Astrocyte of the cerebellum (primary cell): ENCODE data around the gene RIGI.

Source experiments
- DNase-seq: peaks from one replicate; pipeline ENCODE4 v3.0.0-alpha.2; 2011; ENCODE audit warnings: low read depth
- H3K4me3 ChIP-seq: 2 replicates; pipeline ENCODE4 v1.5.1; 2011; ENCODE audit warnings: mild to moderate bottlenecking, low read depth, low read length, moderate library complexity
- CTCF ChIP-seq: IDR thresholded peaks from 2 replicates; pipeline ENCODE4 v1.5.1; 2012; ENCODE audit warnings: low read length, low read depth, moderate library complexity, mild to moderate bottlenecking; ENCODE audit errors: missing control alignments
- in situ Hi-C: cut with HindIII; loops from 2 replicates; pipeline ENCODE4 v1.10.0; 2017; ENCODE audit warnings: low sequenced_read_pairs

The RIGI gene

GRCh38 chr9:32566770-32567169 is 40.8 kb upstream of the RIGI start:
- no peak for DNase-seq
- in situ Hi-C loops = loop anchor here (25.0 kb wide), 1 partner anchor 179 kb away; the partner anchor contains the start of gene ACO1
- H3K4me3 ChIP-seq = no peak overlapping the region
- no peak for TF ChIP-seq CTCF

- DNase-seq = no peak
- in situ Hi-C loops = loop anchor here (25.0 kb wide), 1 partner anchor 179 kb away; the partner anchor contains the start of gene ACO1
- TF ChIP-seq CTCF = no peak
- no peak overlapping the region for H3K4me3 ChIP-seq
Measured at GRCh38 chr9:32565967-32566366, 40.0 kb upstream of the RIGI start.

DNA sequence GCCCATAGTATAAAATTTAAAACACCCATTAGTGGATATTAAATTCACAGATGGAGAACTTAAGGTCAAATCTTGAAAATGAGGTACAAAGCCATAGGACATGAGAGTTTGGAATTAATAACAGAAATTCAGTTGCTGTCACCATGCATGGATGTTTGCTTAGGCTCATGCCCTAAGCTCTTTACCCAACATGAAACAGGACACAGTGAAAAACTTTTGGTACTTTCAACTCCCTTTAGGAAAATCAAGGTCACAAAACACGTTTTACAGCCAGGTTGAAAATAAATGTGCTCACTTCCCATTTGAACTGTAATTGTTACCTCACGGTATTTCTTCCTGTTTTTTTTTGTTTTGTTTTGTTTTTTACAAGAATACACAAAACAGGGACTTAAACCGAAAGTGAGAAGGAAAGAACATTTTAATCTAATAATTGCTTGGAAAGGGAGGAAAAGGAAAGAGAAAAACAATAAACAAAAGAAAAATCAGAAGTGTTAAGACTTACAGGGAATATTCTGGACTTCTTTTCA is 32.5 kb upstream of the RIGI start:
- H3K4me3 ChIP-seq = no peak overlapping the region
- in situ Hi-C loops = loop anchor here (25.0 kb wide), 1 partner anchor 171 kb away; the partner anchor contains the start of gene ACO1
- TF ChIP-seq CTCF = no peak
- DNase-seq = no peak

- TF ChIP-seq CTCF = no peak
- in situ Hi-C loops = loop anchor here (25.0 kb wide), 1 partner anchor 167 kb away; the partner anchor contains the start of gene ACO1
- no peak overlapping the region for H3K4me3 ChIP-seq
- DNase-seq = no peak
Measured at GRCh38 chr9:32554591-32554990, 28.6 kb upstream of the RIGI start.

DNA sequence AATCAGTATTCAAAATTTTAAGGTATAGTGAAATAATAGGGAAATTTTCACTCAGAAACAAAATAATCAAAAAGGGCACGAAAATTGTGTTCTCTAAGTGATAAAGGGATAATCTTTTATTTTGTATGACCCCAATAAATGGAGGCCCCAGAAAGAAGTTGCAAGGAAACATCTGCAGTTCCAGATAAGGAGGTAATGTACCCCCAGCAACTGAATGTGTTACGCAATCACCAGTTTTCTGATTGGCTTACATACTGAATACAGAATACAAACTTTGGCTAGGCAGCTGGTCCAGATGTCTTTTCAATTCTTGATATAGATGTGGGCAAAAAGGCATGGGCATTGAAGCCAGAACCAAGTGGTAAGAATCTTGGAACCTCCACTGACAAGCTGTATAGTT is 28.1 kb upstream of the RIGI start:
- in situ Hi-C loops = loop anchor here (25.0 kb wide), 1 partner anchor 167 kb away; the partner anchor contains the start of gene ACO1

DNA sequence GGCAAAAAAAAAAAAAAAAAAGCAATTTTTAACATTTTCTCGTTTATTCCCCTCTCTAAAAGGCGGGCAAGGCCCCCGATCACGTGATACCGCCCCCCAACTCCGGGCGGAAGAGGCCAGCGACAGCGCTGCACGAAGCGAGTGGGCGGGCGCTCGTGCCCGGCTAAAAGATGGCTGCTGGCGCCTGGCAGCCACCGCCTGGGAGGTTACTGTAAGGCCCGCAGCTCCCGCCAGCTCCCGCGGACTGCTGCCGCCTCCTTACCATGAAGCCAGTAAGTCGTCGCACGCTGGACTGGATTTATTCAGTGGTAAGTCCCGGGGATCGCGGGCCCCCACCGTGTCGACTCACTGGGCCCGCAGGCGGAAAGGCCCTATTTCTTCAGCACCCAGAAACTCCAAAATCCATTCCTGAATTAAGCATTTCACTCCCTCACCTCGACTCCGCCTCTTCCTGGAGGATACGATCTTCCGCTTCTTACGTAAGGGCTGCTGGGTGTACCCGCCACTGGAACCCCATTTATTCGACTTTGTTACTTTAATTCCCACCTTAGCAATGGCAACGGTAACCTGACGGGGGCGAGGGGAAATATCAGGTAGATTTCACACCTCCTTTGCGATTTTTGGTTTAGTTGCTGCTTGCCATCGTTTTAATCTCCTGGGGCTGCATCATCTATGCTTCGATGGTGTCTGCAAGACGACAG is 26.3 kb upstream of the RIGI start, which contains the start of the genes SMIM27 and TOPORS:
Gene SMIM27, plus strand, starts transcription at position 156 of the 701 bp plus-strand sequence. Its CDS starts 108 bp downstream, at position 264.
Gene TOPORS, minus strand, starts transcription at position 415 of the 701 bp plus-strand sequence. Its CDS starts 150 bp downstream, at position 265.
- in situ Hi-C loops = loop anchor here (25.0 kb wide), 1 partner anchor 165 kb away; the partner anchor contains the start of gene ACO1
- peak within 1 kb of the TSS; percentile 73 for H3K4me3 ChIP-seq
- DNase-seq = peak; percentile 67
- no peak for TF ChIP-seq CTCF

More for the DNA sequence above, 28.1 kb upstream of the RIGI start:
- H3K4me3 ChIP-seq = no peak overlapping the region
- TF ChIP-seq CTCF = no peak
- no peak for DNase-seq
